H9 (cell line): Measurements from ENCODE around the gene MCEMP1. TPM values are rescaled to one million over a fixed set of nuclear protein-coding genes. Genes with fewer than 3 reads are reported as not detected.
A peak's percentile ranks its signal among the peaks of the same experiment; 100 is the strongest.

Experiments used
- DNase-seq: peaks from one replicate; pipeline ENCODE4 v3.0.0-alpha.2; 2017
- H2AFZ ChIP-seq: one replicate; pipeline ENCODE4 v1.6.1; 2013; ENCODE audit warnings: mild to moderate bottlenecking, low read length, control low read depth, moderate library complexity
- H2AK5ac ChIP-seq: 2 replicates; pipeline ENCODE4 v1.6.1; 2013; ENCODE audit warnings: low read length, control low read depth, mixed read lengths; ENCODE audit not compliant: insufficient read length
- H2BK120ac ChIP-seq: one replicate; pipeline ENCODE4 v1.6.1; 2013; ENCODE audit warnings: low read depth, mild to moderate bottlenecking, low read length, control low read depth, inconsistent platforms; ENCODE audit not compliant: poor library complexity, severe bottlenecking
- H2BK12ac ChIP-seq: 2 replicates; pipeline ENCODE4 v1.6.1; 2013; ENCODE audit warnings: low read length, control low read depth, mixed read lengths, low read depth; ENCODE audit not compliant: insufficient read length
- H2BK15ac ChIP-seq: 2 replicates; pipeline ENCODE4 v1.6.1; 2013; ENCODE audit warnings: low read depth, low read length, control low read depth
- H2BK20ac ChIP-seq: one replicate; pipeline ENCODE4 v1.6.1; 2013; ENCODE audit warnings: low read depth, mild to moderate bottlenecking, low read length, control low read depth, inconsistent platforms; ENCODE audit not compliant: poor library complexity, severe bottlenecking
- H2BK5ac ChIP-seq: 2 replicates; pipeline ENCODE4 v1.6.1; 2013; ENCODE audit warnings: low read length, control low read depth, mixed read lengths; ENCODE audit not compliant: insufficient read length
- H3K14ac ChIP-seq: 2 replicates; pipeline ENCODE4 v1.6.1; 2013; ENCODE audit warnings: low read length, control low read depth; ENCODE audit not compliant: insufficient read depth
- H3K18ac ChIP-seq: 2 replicates; pipeline ENCODE4 v1.6.1; 2013; ENCODE audit warnings: low read depth, mild to moderate bottlenecking, mixed read lengths, low read length, control low read depth; ENCODE audit not compliant: insufficient read length
- H3K23ac ChIP-seq: 2 replicates; pipeline ENCODE4 v1.6.1; 2013; ENCODE audit warnings: low read length, control low read depth, mixed read lengths, low read depth; ENCODE audit not compliant: insufficient read length
- H3K23me2 ChIP-seq: 2 replicates; pipeline ENCODE4 v1.6.1; 2013; ENCODE audit warnings: low read depth, mild to moderate bottlenecking, mixed read lengths, low read length, control low read depth; ENCODE audit not compliant: insufficient read length, poor library complexity, severe bottlenecking
- H3K27ac ChIP-seq: 2 replicates; pipeline ENCODE4 v1.5.1; 2013; ENCODE audit warnings: low read length, control low read depth, mixed read lengths, low read depth; ENCODE audit not compliant: insufficient read length
- H3K27me3 ChIP-seq: 2 replicates; pipeline ENCODE4 v1.6.1; 2013; ENCODE audit warnings: low read length, control low read depth, inconsistent platforms; ENCODE audit not compliant: insufficient read depth
- H3K4ac ChIP-seq: 2 replicates; pipeline ENCODE4 v1.6.1; 2013; ENCODE audit warnings: low read depth, mild to moderate bottlenecking, control low read depth, inconsistent platforms, low read length, moderate library complexity
- H3K4me1 ChIP-seq: 2 replicates; pipeline ENCODE4 v1.6.1; 2013; ENCODE audit warnings: low read length, control low read depth, inconsistent platforms; ENCODE audit not compliant: insufficient read depth
- H3K4me2 ChIP-seq: 2 replicates; pipeline ENCODE4 v1.6.1; 2013; ENCODE audit warnings: low read length, control low read depth, mixed read lengths; ENCODE audit not compliant: insufficient read length, insufficient read depth
- H3K56ac ChIP-seq: 2 replicates; pipeline ENCODE4 v1.6.1; 2013; ENCODE audit warnings: low read depth, mild to moderate bottlenecking, mixed read lengths, low read length, control low read depth; ENCODE audit not compliant: insufficient read length
- H3K79me1 ChIP-seq: 2 replicates; pipeline ENCODE4 v1.6.1; 2013; ENCODE audit warnings: low read depth, mild to moderate bottlenecking, moderate library complexity, low read length, control low read depth, inconsistent platforms; ENCODE audit not compliant: insufficient read depth, poor library complexity, severe bottlenecking
- H3K79me2 ChIP-seq: 2 replicates; pipeline ENCODE4 v1.6.1; 2013; ENCODE audit warnings: low read length, control low read depth, inconsistent platforms; ENCODE audit not compliant: insufficient read depth
- H3K9ac ChIP-seq: 2 replicates; pipeline ENCODE4 v1.6.1; 2013; ENCODE audit warnings: low read length, control low read depth, mixed read lengths; ENCODE audit not compliant: insufficient read length; ENCODE audit errors: extremely low read depth
- H3K9me3 ChIP-seq: one replicate; pipeline ENCODE4 v1.6.1; 2013; ENCODE audit warnings: low read depth, low read length, inconsistent platforms; ENCODE audit not compliant: control insufficient read depth
- H3T11ph ChIP-seq: one replicate; pipeline ENCODE4 v1.6.1; 2013; ENCODE audit warnings: mild to moderate bottlenecking, low read length, control low read depth, inconsistent platforms
- H4K20me1 ChIP-seq: one replicate; pipeline ENCODE4 v1.6.1; 2013; ENCODE audit not compliant: control insufficient read depth, insufficient read length, insufficient read depth
- H4K5ac ChIP-seq: 2 replicates; pipeline ENCODE4 v1.6.1; 2013; ENCODE audit warnings: low read depth, mild to moderate bottlenecking, mixed read lengths, low read length, control low read depth; ENCODE audit not compliant: insufficient read length
- H4K8ac ChIP-seq: replicated peaks from 2 replicates; pipeline ENCODE4 v1.6.1; 2013; ENCODE audit warnings: low read length, control low read depth, mixed read lengths, low read depth; ENCODE audit not compliant: insufficient read length
- H4K91ac ChIP-seq: 2 replicates; pipeline ENCODE4 v1.6.1; 2013; ENCODE audit warnings: low read depth, mild to moderate bottlenecking, moderate library complexity, mixed read lengths, low read length, control low read depth; ENCODE audit not compliant: insufficient read length
- H3K27ac Mint-ChIP-seq, 3 experiments: 2 replicates in 2 of 3; 3 replicates in 1 of 3; pipeline ENCODE4 v1.8.0; 2020 to 2021; ENCODE audit warnings: mixed read lengths in 3 of 3, mild to moderate bottlenecking in 1 of 3, moderate library complexity in 1 of 3
- H3K27me3 Mint-ChIP-seq: 2 replicates; pipeline ENCODE4 v1.8.0; 2021; ENCODE audit warnings: low read depth, mild to moderate bottlenecking, moderate library complexity, mixed read lengths
- H3K36me3 Mint-ChIP-seq, 3 experiments: 2 replicates in 2 of 3; 3 replicates in 1 of 3; pipeline ENCODE4 v1.8.0; 2020 to 2021; ENCODE audit warnings: low read depth in 3 of 3, mixed read lengths in 3 of 3; ENCODE audit not compliant: insufficient read depth in 1 of 3
- H3K4me1 Mint-ChIP-seq, 2 experiments: 2 replicates each; pipeline ENCODE4 v1.8.0; 2020; ENCODE audit warnings: mixed read lengths in 2 of 2
- H3K4me3 Mint-ChIP-seq, 2 experiments: 2 replicates in 1 of 2; 3 replicates in 1 of 2; pipeline ENCODE4 v1.8.0; 2020 to 2021; ENCODE audit warnings: mild to moderate bottlenecking in 2 of 2, mixed read lengths in 2 of 2, moderate library complexity in 1 of 2
- H3K9me3 Mint-ChIP-seq, 2 experiments: 2 replicates in 1 of 2; 3 replicates in 1 of 2; pipeline ENCODE4 v1.8.0; 2020; ENCODE audit warnings: mild to moderate bottlenecking in 2 of 2, mixed read lengths in 2 of 2, moderate library complexity in 1 of 2
- CTCF ChIP-seq: fragments of 200-600 bp; sonication (generic); conservative IDR thresholded peaks from 3 replicates; pipeline ENCODE4 v1.8.0; 2021; ENCODE audit warnings: antibody characterized with exemption, mild to moderate bottlenecking
- WGBS: extraction: QIAGEN DNeasy Blood & Tissue Kit; methylation state at CpG from one replicate; pipeline ENCODE4 v1.1.7; 2013; ENCODE audit warnings: missing lambda C conversion rate, low lambda C conversion rate, mixed read lengths; ENCODE audit not compliant: insufficient read length; ENCODE audit errors: extremely low coverage; 5-methylcytosine and 5-hydroxymethylcytosine counted together
- total RNA-seq: library from RNA; stranded (reverse); gene quantifications from 2 replicates; pipeline ENCODE4 v1.2.1, GENCODE V29; 2021

The MCEMP1 gene
- total RNA-seq, 1 experiment from 2014 or later: not detected

DNA sequence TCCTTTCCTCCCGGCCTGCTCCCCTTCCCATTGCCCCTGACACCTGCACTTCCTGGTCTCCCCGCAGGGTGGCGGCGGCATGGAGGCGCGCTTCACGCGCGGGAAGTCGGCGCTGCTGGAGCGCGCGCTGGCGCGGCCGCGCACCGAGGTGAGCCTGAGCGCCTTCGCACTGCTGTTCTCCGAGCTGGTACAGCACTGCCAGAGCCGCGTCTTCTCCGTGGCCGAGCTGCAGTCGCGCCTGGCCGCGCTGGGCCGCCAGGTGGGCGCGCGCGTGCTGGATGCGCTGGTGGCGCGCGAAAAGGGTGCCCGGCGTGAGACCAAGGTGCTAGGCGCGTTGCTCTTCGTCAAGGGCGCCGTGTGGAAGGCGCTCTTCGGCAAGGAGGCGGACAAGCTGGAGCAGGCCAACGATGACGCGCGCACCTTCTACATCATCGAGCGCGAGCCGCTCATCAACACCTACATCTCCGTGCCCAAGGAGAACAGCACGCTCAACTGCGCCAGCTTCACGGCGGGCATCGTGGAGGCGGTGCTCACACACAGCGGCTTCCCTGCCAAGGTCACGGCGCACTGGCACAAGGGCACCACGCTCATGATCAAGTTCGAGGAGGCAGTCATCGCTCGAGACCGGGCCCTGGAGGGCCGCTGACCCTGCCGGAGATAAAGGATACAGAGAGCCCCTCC lies 5.4 kb downstream of the MCEMP1 start:
- H3K4me2 ChIP-seq: peak overlapping the region; percentile 60

More for the DNA sequence above, 5.4 kb downstream of the MCEMP1 start:
- Mint-ChIP-seq H3K27ac (no peak overlapping the region), H3K27me3 (peaks cover 31% of the 10 kb centered on the region), H3K36me3 (peaks cover 6 to 23% (median 16%) of the 10 kb centered on the region in 3 experiments), H3K9me3 (no peaks in the 10 kb centered on the region; a peak in 1 of 5 replicates), H3K4me1 (peaks cover 19 to 31% of the 10 kb centered on the region in 2 experiments), H3K4me3 (peak overlapping the region; percentile 86 to 89)
- H3K14ac ChIP-seq: no peak overlapping the region
- no peak overlapping the region for H2BK20ac ChIP-seq
- H3T11ph ChIP-seq: no peak overlapping the region
- no peak overlapping the region for H4K91ac ChIP-seq
- DNase-seq: peak; percentile 72
- WGBS: no CpG with 5 or more reads among the region's 74 CpGs
- H2BK5ac ChIP-seq: no peak overlapping the region
- H3K23me2 ChIP-seq: peaks cover 7% of the 10 kb centered on the region
- no peaks in the 10 kb centered on the region for H3K79me2 ChIP-seq
- no peak; the same call in 2 of the 3 replicates for TF ChIP-seq CTCF
- no peak overlapping the region for H3K9ac ChIP-seq
- H3K23ac ChIP-seq: no peak overlapping the region
- no peak overlapping the region for H3K56ac ChIP-seq
- H4K5ac ChIP-seq: no peak overlapping the region
- H3K27ac ChIP-seq: no peak overlapping the region
- H3K9me3 ChIP-seq: no peaks in the 10 kb centered on the region
- no peak overlapping the region; the same call in 1 of the 2 replicates for H2BK15ac ChIP-seq
- no peak overlapping the region for H2AFZ ChIP-seq
- H2BK120ac ChIP-seq: no peak overlapping the region
- no peak overlapping the region for H2BK12ac ChIP-seq
- no peak overlapping the region for H2AK5ac ChIP-seq
- H3K27me3 ChIP-seq: no peaks in the 10 kb centered on the region
- no peaks in the 10 kb centered on the region for H3K79me1 ChIP-seq
- H3K4ac ChIP-seq: no peak overlapping the region
- no peaks in the 10 kb centered on the region for H3K4me1 ChIP-seq
- H4K20me1 ChIP-seq: no peaks in the 10 kb centered on the region
- peak overlapping the region; percentile 69 for H3K18ac ChIP-seq
- no peak overlapping the region for H4K8ac ChIP-seq
